Thyroid gland (tissue), 4 donors: ENCODE measurements around the gene CFAP410.

Experiments used
- POLR2A ChIP-seq, 2 donors: fragments of 450-650 bp; IDR thresholded peaks; one replicate each; pipeline ENCODE4 v1.6.1; 2017; ENCODE audit warnings: antibody characterized with exemption in 2 of 2, mild to moderate bottlenecking in 2 of 2, moderate library complexity in 1 of 2
- TF ChIP-seq, protein P1 (sequence below), 6 experiments: fragments of 200-600 bp in 3 of 6; fragments of 450-650 bp in 3 of 6; sonication (generic) in 3 of 6; IDR thresholded peaks; one replicate each; pipeline ENCODE4 v1.5.1; 2016 to 2019; ENCODE audit warnings: antibody characterized with exemption in 6 of 6, mild to moderate bottlenecking in 2 of 6, inconsistent platforms in 1 of 6, moderate library complexity in 1 of 6

- TF ChIP-seq, protein P1, sequence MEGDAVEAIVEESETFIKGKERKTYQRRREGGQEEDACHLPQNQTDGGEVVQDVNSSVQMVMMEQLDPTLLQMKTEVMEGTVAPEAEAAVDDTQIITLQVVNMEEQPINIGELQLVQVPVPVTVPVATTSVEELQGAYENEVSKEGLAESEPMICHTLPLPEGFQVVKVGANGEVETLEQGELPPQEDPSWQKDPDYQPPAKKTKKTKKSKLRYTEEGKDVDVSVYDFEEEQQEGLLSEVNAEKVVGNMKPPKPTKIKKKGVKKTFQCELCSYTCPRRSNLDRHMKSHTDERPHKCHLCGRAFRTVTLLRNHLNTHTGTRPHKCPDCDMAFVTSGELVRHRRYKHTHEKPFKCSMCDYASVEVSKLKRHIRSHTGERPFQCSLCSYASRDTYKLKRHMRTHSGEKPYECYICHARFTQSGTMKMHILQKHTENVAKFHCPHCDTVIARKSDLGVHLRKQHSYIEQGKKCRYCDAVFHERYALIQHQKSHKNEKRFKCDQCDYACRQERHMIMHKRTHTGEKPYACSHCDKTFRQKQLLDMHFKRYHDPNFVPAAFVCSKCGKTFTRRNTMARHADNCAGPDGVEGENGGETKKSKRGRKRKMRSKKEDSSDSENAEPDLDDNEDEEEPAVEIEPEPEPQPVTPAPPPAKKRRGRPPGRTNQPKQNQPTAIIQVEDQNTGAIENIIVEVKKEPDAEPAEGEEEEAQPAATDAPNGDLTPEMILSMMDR (IDR thresholded peaks at IDR 0.05) = no peak
- TF ChIP-seq POLR2A (IDR thresholded peaks at IDR 0.05) = no peak
These were observed 10.9 kb upstream of the CFAP410 start for GRCh38 chr21:44349847-44350772.
